HepG2 (cell line): Measurements from ENCODE around the gene USP28. TPM values are rescaled to one million over a fixed set of nuclear protein-coding genes. Genes with fewer than 3 reads are reported as not detected.

Source experiments
- ATAC-seq: fragments of 200-7000 bp; cut with Tn5 transposase; 3 replicates; pipeline ENCODE4 v1.9.1; 2020; ENCODE audit warnings: mild to moderate bottlenecking, moderate library complexity
- BruUV-seq: library from RNA; stranded (reverse); fragments of 400-500 nt; replicated peaks from 2 replicates; lab custom pipeline; 2021; lab: Mats Ljungman, UMichigan
- CTCF ChIA-PET: fragments of 300-600 bp; formaldehyde crosslinking; extraction: SDS; loops from one replicate; lab custom pipeline; 2021; ENCODE audit warnings: low total read pairs, inconsistent platforms, low intra/inter-chr PET ratio; lab: Yijun Ruan, JAX
- POLR2A ChIA-PET: fragments of 350-600 bp; sonication (Branson Sonifier 250); formaldehyde crosslinking; loops from one replicate; lab custom pipeline; 2020; ENCODE audit warnings: antibody characterized with exemption, inconsistent platforms; lab: Yijun Ruan, JAX
- DNase-seq: peaks from one replicate; pipeline ENCODE4 v3.0.0-alpha.2; 2015; ENCODE audit warnings: low spot score
- FAIRE-seq: peaks from 3 replicates; lab custom pipeline; 2011; peaks lifted over from hg19 to GRCh38; lab: Jason Lieb, UNC
- H2AFZ ChIP-seq: one replicate; pipeline ENCODE4 v1.6.1; 2011; ENCODE audit warnings: low read length, inconsistent platforms
- H3K27ac ChIP-seq: fragments of 300-600 bp; 3 replicates; pipeline ENCODE4 v1.8.0; 2011; ENCODE audit warnings: mixed run types, mild to moderate bottlenecking, mixed read lengths, low read length, inconsistent platforms; ENCODE audit not compliant: insufficient read depth; ENCODE audit errors: extremely low read length
- H3K27me3 ChIP-seq, 2 experiments: fragments of 200-600 bp in 1 of 2; 2 replicates in 1 of 2; 3 replicates in 1 of 2; pipeline versions ENCODE4 v1.6.0 to v1.8.0; 2011; ENCODE audit warnings: low read length in 2 of 2, mild to moderate bottlenecking in 2 of 2, moderate library complexity in 2 of 2, inconsistent platforms in 1 of 2; ENCODE audit not compliant: insufficient read depth in 2 of 2, control insufficient read depth in 1 of 2
- H3K36me3 ChIP-seq, 2 experiments: fragments of 200-600 bp in 1 of 2; replicated peaks in 1 of 2; 2 replicates in 1 of 2; 3 replicates in 1 of 2; pipeline versions ENCODE4 v1.5.1 to v1.8.0; 2011; ENCODE audit warnings: low read length in 2 of 2, inconsistent platforms in 1 of 2; ENCODE audit not compliant: insufficient read depth in 2 of 2, control insufficient read depth in 1 of 2
- H3K4me1 ChIP-seq: 2 replicates; pipeline ENCODE4 v1.5.1; 2012; ENCODE audit warnings: low read length, inconsistent platforms; ENCODE audit not compliant: insufficient read depth
- H3K4me2 ChIP-seq: 2 replicates; pipeline ENCODE4 v1.6.0; 2011; ENCODE audit warnings: low read depth, low read length, inconsistent platforms
- H3K4me3 ChIP-seq, 3 experiments: fragments of 200-600 bp in 1 of 3; sonication (generic), shearing (Covaris generic) in 1 of 3; replicated peaks in 1 of 3; 2 replicates each; pipeline ENCODE4 v1.5.1; 2011 to 2016; ENCODE audit warnings: low read length in 3 of 3, inconsistent platforms in 2 of 3, low read depth in 2 of 3, mild to moderate bottlenecking in 2 of 3, control low read depth in 1 of 3, mixed read lengths in 1 of 3; ENCODE audit not compliant: insufficient read depth in 1 of 3
- H3K79me2 ChIP-seq: one replicate; pipeline ENCODE4 v1.6.1; 2011; ENCODE audit warnings: low read length, inconsistent platforms; ENCODE audit not compliant: insufficient read depth
- H3K9ac ChIP-seq: 2 replicates; pipeline ENCODE4 v1.6.0; 2011; ENCODE audit warnings: mild to moderate bottlenecking, low read depth, low read length, inconsistent platforms; ENCODE audit not compliant: insufficient read depth
- H3K9me3 ChIP-seq: 2 replicates; pipeline ENCODE4 v1.5.1; 2012; ENCODE audit warnings: mild to moderate bottlenecking, low read length
- H4K20me1 ChIP-seq: 2 replicates; pipeline ENCODE4 v1.6.0; 2011; ENCODE audit warnings: inconsistent platforms, mild to moderate bottlenecking, low read length, moderate library complexity; ENCODE audit not compliant: insufficient read depth
- AHR ChIP-seq: IDR thresholded peaks from 2 replicates; pipeline ENCODE4 v1.6.1; 2018; ENCODE audit warnings: missing genetic modification reagents, missing compliant biosample characterization
- ARNT2 ChIP-seq: sonication (generic); formaldehyde crosslinking; IDR thresholded peaks from 2 replicates; pipeline ENCODE4 v1.8.0; 2022; ENCODE audit warnings: mild to moderate bottlenecking, low read depth, missing genetic modification reagents, moderate library complexity
- BORCS8-MEF2B ChIP-seq: sonication (generic); formaldehyde crosslinking; IDR thresholded peaks from 2 replicates; pipeline ENCODE4 v1.8.0; 2022; ENCODE audit warnings: mild to moderate bottlenecking, missing genetic modification reagents
- IKZF4 ChIP-seq: sonication (generic); formaldehyde crosslinking; IDR thresholded peaks from 2 replicates; pipeline ENCODE4 v1.5.1; 2020; ENCODE audit warnings: borderline replicate concordance, mild to moderate bottlenecking, low read depth, missing genetic modification reagents; ENCODE audit errors: not compliant biosample characterization
- KLF11 ChIP-seq: IDR thresholded peaks from 2 replicates; pipeline ENCODE4 v1.6.1; 2016; ENCODE audit warnings: missing compliant biosample characterization
- MIER3 ChIP-seq: IDR thresholded peaks from 2 replicates; pipeline ENCODE4 v1.6.1; 2016; ENCODE audit warnings: missing compliant biosample characterization, borderline replicate concordance
- SETDB1 ChIP-seq: sonication (generic); formaldehyde crosslinking; IDR thresholded peaks from 2 replicates; pipeline ENCODE4 v1.5.1; 2020; ENCODE audit warnings: missing genetic modification reagents, mild to moderate bottlenecking, borderline replicate concordance
- ZNF674 ChIP-seq: sonication (generic); formaldehyde crosslinking; IDR thresholded peaks from 2 replicates; pipeline ENCODE4 v1.5.0; 2020; ENCODE audit warnings: low read depth, mild to moderate bottlenecking, missing genetic modification reagents
- ZSCAN12 ChIP-seq: sonication (generic); formaldehyde crosslinking; IDR thresholded peaks from 2 replicates; pipeline ENCODE4 v1.9.0; 2021; ENCODE audit warnings: mild to moderate bottlenecking, missing genetic modification reagents
- WGBS: methylation state at CpG from one replicate; pipeline ENCODE4 v1.1.6; 2017; ENCODE audit warnings: low lambda C conversion rate; 5-methylcytosine and 5-hydroxymethylcytosine counted together
- in situ Hi-C: cut with HindIII; loops from 2 replicates; pipeline ENCODE4 v1.10.0; 2017; ENCODE audit warnings: low pct_unique_long_range_greater_than_20kb; ENCODE audit not compliant: extremely low pct_ligation_motif_present
- intact Hi-C: fragments of 100-400 bp; cut with micrococcal nuclease; formaldehyde crosslinking; loops from one replicate; pipeline ENCODE4 v1.10.0; 2022; ENCODE audit not compliant: unreplicated experiment
- polyA plus RNA-seq, 8 experiments: library from polyadenylated mRNA; depleted of rRNA in 3 of 8; stranded (reverse) in 7 of 8; unstranded in 1 of 8; fragments of >200 nt; fragmentation: Illumina TruSeq in 4 of 8; extraction: Trizol in 4 of 8; gene quantifications; 2 replicates each; pipeline versions ENCODE4 v1.2.1 to v1.2.3, GENCODE V29; 2011 to 2016; ENCODE audit warnings: low read depth in 4 of 8, missing spikeins in 1 of 8, mixed read lengths in 1 of 8; ENCODE audit not compliant: insufficient read depth in 1 of 8
- total RNA-seq, 5 experiments: library from RNA; depleted of rRNA; stranded (reverse); fragments of >200 nt; fragmentation: Illumina TruSeq; extraction: Trizol; gene quantifications; 2 replicates each; pipeline ENCODE4 v1.2.3, GENCODE V29; 2016; ENCODE audit warnings: low read depth in 1 of 5
- TF ChIP-seq, protein P1 (sequence below): sonication (generic); formaldehyde crosslinking; IDR thresholded peaks from 2 replicates; pipeline ENCODE4 v1.4.0; 2020; ENCODE audit warnings: low read depth, missing genetic modification reagents
- TF ChIP-seq, protein P2 (sequence below): sonication (generic); formaldehyde crosslinking; IDR thresholded peaks from 2 replicates; pipeline ENCODE4 v1.4.0; 2020; ENCODE audit warnings: mild to moderate bottlenecking, missing genetic modification reagents
- TF ChIP-seq, protein P3 (sequence below): IDR thresholded peaks from 2 replicates; pipeline ENCODE4 v1.6.1; 2016; ENCODE audit warnings: control low read depth

USP28 gene
- total and polyA plus RNA-seq, 2 of the 13 experiments (the other 11 are each of a cell fraction or from before 2014, with no cell fraction given), result 29.6 to 34.3 TPM

DNA sequence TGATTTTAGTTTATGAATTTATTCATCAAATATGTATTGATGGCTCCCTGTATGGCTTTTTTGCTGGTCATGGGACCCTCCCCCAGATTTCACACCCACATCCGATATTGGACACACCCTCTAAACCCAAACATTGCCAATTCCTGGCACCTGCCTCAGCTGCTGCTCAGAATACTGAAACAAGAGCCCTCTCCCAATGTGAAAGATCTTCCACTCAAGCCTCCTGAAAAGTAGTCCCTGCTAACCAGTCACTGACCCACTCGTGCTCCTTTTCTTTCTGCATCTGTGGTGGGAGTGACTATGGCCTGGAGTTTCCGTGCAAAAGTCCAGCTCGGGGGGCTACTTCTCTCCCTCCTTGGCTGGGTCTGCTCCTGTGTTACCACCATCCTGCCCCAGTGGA is 95.9 kb downstream of the USP28 start, which contains the start of gene CLDN25:
Gene CLDN25 (plus strand): TSS at position 301 of the 400 bp plus-strand sequence. CDS start 0 bp downstream, at position 301.
- CTCF ChIA-PET, result no interaction called here
- intact Hi-C loops, result no loop called here

More for the DNA sequence above, 95.9 kb downstream of the USP28 start, which contains the start of gene CLDN25:
- TF ChIP-seq AHR (no peak), ARNT2 (CRISPR knock-in tag) (no peak), BORCS8-MEF2B (no peak), ZNF674 (CRISPR knock-in tag) (no peak), ZSCAN12 (CRISPR knock-in tag) (no peak), KLF11 (no peak), SETDB1 (CRISPR knock-in tag) (no peak), MIER3 (CRISPR knock-in tag) (no peak), IKZF4 (CRISPR knock-in tag) (no peak)
- TF ChIP-seq, protein P1, sequence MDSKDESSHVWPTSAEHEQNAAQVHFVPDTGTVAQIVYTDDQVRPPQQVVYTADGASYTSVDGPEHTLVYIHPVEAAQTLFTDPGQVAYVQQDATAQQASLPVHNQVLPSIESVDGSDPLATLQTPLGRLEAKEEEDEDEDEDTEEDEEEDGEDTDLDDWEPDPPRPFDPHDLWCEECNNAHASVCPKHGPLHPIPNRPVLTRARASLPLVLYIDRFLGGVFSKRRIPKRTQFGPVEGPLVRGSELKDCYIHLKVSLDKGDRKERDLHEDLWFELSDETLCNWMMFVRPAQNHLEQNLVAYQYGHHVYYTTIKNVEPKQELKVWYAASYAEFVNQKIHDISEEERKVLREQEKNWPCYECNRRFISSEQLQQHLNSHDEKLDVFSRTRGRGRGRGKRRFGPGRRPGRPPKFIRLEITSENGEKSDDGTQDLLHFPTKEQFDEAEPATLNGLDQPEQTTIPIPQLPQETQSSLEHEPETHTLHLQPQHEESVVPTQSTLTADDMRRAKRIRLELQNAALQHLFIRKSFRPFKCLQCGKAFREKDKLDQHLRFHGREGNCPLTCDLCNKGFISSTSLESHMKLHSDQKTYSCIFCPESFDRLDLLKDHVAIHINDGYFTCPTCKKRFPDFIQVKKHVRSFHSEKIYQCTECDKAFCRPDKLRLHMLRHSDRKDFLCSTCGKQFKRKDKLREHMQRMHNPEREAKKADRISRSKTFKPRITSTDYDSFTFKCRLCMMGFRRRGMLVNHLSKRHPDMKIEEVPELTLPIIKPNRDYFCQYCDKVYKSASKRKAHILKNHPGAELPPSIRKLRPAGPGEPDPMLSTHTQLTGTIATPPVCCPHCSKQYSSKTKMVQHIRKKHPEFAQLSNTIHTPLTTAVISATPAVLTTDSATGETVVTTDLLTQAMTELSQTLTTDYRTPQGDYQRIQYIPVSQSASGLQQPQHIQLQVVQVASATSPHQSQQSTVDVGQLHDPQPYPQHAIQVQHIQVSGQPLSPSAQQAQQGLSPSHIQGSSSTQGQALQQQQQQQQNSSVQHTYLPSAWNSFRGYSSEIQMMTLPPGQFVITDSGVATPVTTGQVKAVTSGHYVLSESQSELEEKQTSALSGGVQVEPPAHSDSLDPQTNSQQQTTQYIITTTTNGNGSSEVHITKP (CRISPR knock-in tag), result no peak
- TF ChIP-seq, protein P2, sequence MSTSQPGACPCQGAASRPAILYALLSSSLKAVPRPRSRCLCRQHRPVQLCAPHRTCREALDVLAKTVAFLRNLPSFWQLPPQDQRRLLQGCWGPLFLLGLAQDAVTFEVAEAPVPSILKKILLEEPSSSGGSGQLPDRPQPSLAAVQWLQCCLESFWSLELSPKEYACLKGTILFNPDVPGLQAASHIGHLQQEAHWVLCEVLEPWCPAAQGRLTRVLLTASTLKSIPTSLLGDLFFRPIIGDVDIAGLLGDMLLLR, result no peak
- TF ChIP-seq, protein P3, sequence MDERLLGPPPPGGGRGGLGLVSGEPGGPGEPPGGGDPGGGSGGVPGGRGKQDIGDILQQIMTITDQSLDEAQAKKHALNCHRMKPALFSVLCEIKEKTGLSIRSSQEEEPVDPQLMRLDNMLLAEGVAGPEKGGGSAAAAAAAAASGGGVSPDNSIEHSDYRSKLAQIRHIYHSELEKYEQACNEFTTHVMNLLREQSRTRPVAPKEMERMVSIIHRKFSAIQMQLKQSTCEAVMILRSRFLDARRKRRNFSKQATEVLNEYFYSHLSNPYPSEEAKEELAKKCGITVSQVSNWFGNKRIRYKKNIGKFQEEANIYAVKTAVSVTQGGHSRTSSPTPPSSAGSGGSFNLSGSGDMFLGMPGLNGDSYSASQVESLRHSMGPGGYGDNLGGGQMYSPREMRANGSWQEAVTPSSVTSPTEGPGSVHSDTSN (CRISPR knock-in tag), result no peak
- TF ChIP-seq, all 625 proteins: peak for 0
- BruUV-seq, result no TSS peak
- H3K4me2 ChIP-seq, result no peak within 1 kb of the TSS
- in situ Hi-C loops, result no loop called here
- DNase-seq, result no peak
- no peak within 1 kb of the TSS for H3K9ac ChIP-seq
- H2AFZ ChIP-seq, result no peak within 1 kb of the TSS
- no peak for ATAC-seq
- no peak within 1 kb of the TSS for H3K4me3 ChIP-seq
- H3K4me1 ChIP-seq, result peaks cover 7% of the 10 kb centered on the region; the same call in 1 of the 2 replicates
- no peaks in the 10 kb centered on the region for H3K9me3 ChIP-seq
- H3K27me3 ChIP-seq, result peaks cover 0 to 7% of the 10 kb centered on the region in 2 experiments; a peak in 2 of 5 replicates
- H3K79me2 ChIP-seq, result no peaks in the 10 kb centered on the region
- H4K20me1 ChIP-seq, result no peaks in the 10 kb centered on the region
- POLR2A ChIA-PET, result no interaction called here
- WGBS, result 25% methylated on average over 4 of the region's 4 CpGs
- FAIRE-seq, result no peak
- H3K27ac ChIP-seq, result no peak within 1 kb of the TSS
- no peaks in the 10 kb centered on the region for H3K36me3 ChIP-seq
